ENCODE results near the gene MAP3K4. TPM values are rescaled to one million over a fixed set of nuclear protein-coding genes. Genes with fewer than 3 reads are reported as not detected.

Gene MAP3K4
- total RNA-seq, 4 donors from 2014 or later: 22.8 to 33.8 (median 30.4) TPM

- WGBS, 2 donors: 96 to 97% methylated on average over 17 to 18 of the region's 18 CpGs
- TF ChIP-seq POLR2A (IDR thresholded peaks at IDR 0.05) (no peak), CTCF (IDR thresholded peaks at IDR 0.05) (no peak)
- no peak overlapping the region for H3K4me3 ChIP-seq (ENCODE audit: low read depth, poor library complexity, severe bottlenecking)
- intact Hi-C loops (cut with DNase I; ENCODE audit: low total_unique reads): no loop called here
- DNase-seq (ENCODE audit: low spot score in 2 of 2): no peak
Measured at GRCh38 chr6:161151059-161151645, 159.6 kb downstream of the MAP3K4 start.

GRCh38 chr6:161151660-161152526, 160.3 kb downstream of the MAP3K4 start:
- WGBS, 2 donors: 92 to 94% methylated on average over 19 of the region's 19 CpGs
- no peak for DNase-seq (ENCODE audit: low spot score in 2 of 2)
- intact Hi-C loops (cut with DNase I; ENCODE audit: low total_unique reads): no loop called here
- no peak overlapping the region for H3K4me3 ChIP-seq (ENCODE audit: low read depth, poor library complexity, severe bottlenecking)
- TF ChIP-seq CTCF (IDR thresholded peaks at IDR 0.05) (no peak), POLR2A (IDR thresholded peaks at IDR 0.05) (no peak)

GRCh38 chr6:161152527-161152862, 160.9 kb downstream of the MAP3K4 start:
- TF ChIP-seq CTCF (IDR thresholded peaks at IDR 0.05) (no peak), POLR2A (IDR thresholded peaks at IDR 0.05) (no peak)
- no peak for DNase-seq (ENCODE audit: low spot score in 2 of 2)
- no peak overlapping the region for H3K4me3 ChIP-seq (ENCODE audit: low read depth, poor library complexity, severe bottlenecking)
- intact Hi-C loops (cut with DNase I; ENCODE audit: low total_unique reads): no loop called here
- 84 to 94% methylated on average over 9 of the region's 9 CpGs for WGBS, 2 donors

GRCh38 chr6:161152907-161153662, 161.5 kb downstream of the MAP3K4 start:
- TF ChIP-seq CTCF (IDR thresholded peaks at IDR 0.05) (no peak), POLR2A (IDR thresholded peaks at IDR 0.05) (no peak)
- intact Hi-C loops (cut with DNase I; ENCODE audit: low total_unique reads): no loop called here
- H3K4me3 ChIP-seq (ENCODE audit: low read depth, poor library complexity, severe bottlenecking): no peak overlapping the region
- WGBS, 2 donors: 89 to 93% methylated on average over 17 to 18 of the region's 18 CpGs
- DNase-seq (ENCODE audit: low spot score in 2 of 2): no peak

- intact Hi-C loops (cut with DNase I; ENCODE audit: low total_unique reads): no loop called here
- H3K4me3 ChIP-seq (ENCODE audit: low read depth, poor library complexity, severe bottlenecking): no peak overlapping the region
- WGBS, 2 donors: 96 to 98% methylated on average over 9 to 10 of the region's 10 CpGs
- TF ChIP-seq POLR2A (IDR thresholded peaks at IDR 0.05) (no peak), CTCF (IDR thresholded peaks at IDR 0.05) (no peak)
- no peak for DNase-seq (ENCODE audit: low spot score in 2 of 2)
Measured at GRCh38 chr6:161153725-161154124, 162.2 kb downstream of the MAP3K4 start.

All from lower leg skin (tissue), 4 donors.